GM10847 (cell line): ENCODE data around the gene SPINK2.

Experiments used
- POLR2A ChIP-seq: IDR thresholded peaks from 2 replicates; pipeline ENCODE4 v1.6.1; 2011; ENCODE audit not compliant: insufficient read length; ENCODE audit errors: extremely low read depth

SPINK2 gene

DNA sequence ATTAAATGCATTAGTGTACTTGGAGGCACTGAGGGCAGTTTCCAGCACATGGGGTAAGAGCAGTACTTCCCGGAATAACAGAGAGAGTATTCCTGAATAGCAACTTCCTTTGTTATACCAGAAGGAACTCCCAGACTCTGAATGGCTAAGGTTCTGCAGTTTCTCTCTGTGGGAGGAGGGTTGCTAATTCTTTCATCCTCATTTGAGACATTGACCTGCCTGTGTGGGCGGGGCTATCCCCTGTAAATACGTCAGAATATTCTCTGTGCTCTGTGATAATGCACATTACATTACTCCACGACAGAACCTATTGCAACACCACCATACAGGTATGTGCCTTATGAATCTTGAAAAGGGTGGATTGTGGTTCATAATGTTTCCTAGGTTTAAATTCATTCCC is 52.7 kb downstream of the SPINK2 start:
- TF ChIP-seq POLR2A, result no peak

DNA sequence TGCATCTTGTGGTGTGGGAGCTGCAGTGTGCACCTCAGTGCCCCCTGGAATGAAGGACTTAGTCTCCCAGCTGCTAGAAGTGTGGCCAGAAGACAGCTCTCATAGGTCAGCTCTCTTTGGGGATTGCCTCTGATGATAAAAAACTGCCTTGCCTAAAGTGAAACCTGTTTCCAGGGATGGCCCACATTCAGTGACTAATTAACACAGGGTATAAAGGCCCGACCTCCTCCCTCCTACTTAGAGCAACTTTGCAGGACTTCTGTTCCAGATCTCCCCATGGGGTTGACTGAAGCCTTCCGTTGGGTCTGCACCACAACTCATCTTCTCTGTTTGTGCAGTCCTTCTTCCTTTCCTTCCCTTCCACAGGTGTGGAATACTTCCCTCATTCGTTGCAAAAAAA is 53.2 kb downstream of the SPINK2 start:
- no peak for TF ChIP-seq POLR2A

DNA sequence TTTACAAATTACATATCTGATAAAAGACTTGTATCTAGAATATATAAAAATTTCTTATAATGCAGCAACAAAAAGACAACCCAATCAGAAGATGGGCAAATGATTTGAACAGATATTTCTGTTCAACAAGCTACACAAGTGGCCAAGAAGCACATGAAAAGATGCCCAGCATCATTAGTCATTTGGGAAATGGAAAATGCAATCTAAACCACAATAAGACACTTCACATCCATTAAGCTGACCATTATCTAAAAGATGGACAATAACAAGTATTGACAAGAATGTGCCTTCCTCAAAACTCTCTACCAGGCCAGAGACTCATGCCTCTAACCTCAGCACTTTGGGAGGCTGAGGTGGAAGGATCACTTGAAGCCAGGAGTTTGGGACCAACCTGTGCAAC is 53.9 kb downstream of the SPINK2 start:
- TF ChIP-seq POLR2A, result no peak

GRCh38 chr4:56764775-56765174 is 56.7 kb downstream of the SPINK2 start:
- TF ChIP-seq POLR2A, result no peak

GRCh38 chr4:56764223-56764622 is 57.3 kb downstream of the SPINK2 start:
- no peak for TF ChIP-seq POLR2A

GRCh38 chr4:56762484-56763250 is 58.8 kb downstream of the SPINK2 start:
- TF ChIP-seq POLR2A, result no peak

DNA sequence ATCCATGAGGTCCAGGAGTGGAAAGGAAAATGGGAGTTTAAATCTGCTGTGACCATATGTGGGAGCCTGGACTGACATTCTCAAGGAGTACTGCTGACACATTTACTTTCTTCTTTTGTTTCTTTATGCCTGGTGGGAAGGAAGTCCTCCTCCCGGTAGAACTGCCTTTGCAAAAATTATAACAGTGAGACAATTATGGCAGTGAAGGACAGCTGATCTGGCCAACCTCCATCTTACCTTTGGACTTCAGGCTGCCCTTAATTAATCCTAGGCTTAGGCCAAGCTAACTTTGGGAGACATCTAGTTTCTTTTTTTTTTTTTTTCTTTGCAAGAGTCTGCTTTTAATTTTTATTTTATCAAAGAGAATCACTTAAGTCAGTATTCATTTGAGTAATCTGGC is 61.3 kb downstream of the SPINK2 start:
- TF ChIP-seq POLR2A, result no peak
